Esophagus squamous epithelium (tissue), 4 donors: Measurements from ENCODE around the gene ANO8.

Source experiments
- POLR2A ChIP-seq, 4 donors: fragments of 450-650 bp; IDR thresholded peaks; one replicate each; pipeline ENCODE4 v1.6.1; 2017; ENCODE audit warnings: antibody characterized with exemption in 4 of 4, mild to moderate bottlenecking in 4 of 4, moderate library complexity in 3 of 4
- TF ChIP-seq, protein P1 (sequence below), 6 experiments: fragments of 450-650 bp in 4 of 6; fragments of 200-600 bp in 2 of 6; sonication (generic) in 2 of 6; IDR thresholded peaks; one replicate each; pipeline ENCODE4 v1.5.1; 2016 to 2019; ENCODE audit warnings: antibody characterized with exemption in 6 of 6, mild to moderate bottlenecking in 4 of 6, moderate library complexity in 4 of 6

DNA sequence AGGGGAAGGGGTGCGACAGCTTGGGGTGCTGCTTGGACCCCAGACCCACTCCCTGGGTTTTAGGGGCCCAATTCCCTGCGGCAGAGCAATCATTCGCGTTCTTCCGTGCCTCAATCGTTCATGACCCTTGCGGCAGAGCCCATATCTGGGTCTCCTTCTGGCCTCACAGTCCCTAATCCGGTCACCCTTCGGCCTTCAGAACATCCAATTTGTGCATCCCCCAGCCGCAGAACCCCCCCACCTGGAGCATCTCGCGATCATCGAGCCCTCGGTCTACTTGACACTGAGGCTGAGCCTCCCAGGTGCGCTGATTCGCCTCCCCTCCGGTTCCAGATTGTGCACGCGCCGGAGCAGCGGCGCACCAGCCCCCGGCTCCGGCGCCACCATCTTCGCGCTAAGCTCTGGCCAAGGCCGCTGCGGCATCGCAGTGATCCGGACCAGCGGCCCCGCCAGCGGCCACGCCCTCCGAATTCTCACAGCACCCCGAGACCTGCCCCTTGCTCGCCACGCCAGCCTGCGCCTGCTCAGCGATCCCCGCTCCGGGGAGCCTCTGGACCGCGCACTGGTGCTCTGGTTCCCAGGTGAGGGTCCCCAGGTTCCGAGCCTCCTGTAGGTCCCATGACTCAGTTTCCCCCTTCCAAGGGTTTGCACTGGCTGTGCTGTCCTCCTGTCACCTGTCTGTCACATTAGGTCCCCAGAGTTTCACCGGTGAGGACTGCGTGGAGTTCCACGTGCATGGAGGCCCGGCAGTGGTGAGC, 3.2 kb upstream of the ANO8 start:
- TF ChIP-seq, protein P1, sequence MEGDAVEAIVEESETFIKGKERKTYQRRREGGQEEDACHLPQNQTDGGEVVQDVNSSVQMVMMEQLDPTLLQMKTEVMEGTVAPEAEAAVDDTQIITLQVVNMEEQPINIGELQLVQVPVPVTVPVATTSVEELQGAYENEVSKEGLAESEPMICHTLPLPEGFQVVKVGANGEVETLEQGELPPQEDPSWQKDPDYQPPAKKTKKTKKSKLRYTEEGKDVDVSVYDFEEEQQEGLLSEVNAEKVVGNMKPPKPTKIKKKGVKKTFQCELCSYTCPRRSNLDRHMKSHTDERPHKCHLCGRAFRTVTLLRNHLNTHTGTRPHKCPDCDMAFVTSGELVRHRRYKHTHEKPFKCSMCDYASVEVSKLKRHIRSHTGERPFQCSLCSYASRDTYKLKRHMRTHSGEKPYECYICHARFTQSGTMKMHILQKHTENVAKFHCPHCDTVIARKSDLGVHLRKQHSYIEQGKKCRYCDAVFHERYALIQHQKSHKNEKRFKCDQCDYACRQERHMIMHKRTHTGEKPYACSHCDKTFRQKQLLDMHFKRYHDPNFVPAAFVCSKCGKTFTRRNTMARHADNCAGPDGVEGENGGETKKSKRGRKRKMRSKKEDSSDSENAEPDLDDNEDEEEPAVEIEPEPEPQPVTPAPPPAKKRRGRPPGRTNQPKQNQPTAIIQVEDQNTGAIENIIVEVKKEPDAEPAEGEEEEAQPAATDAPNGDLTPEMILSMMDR (IDR thresholded peaks at IDR 0.05) = no peak
- TF ChIP-seq POLR2A (IDR thresholded peaks at IDR 0.05) = no peak
